ENCODE data around the gene IL1RAPL1. TPM values are rescaled to one million over a fixed set of nuclear protein-coding genes. Genes with fewer than 3 reads are reported as not detected.

Gene IL1RAPL1
- total RNA-seq, 4 donors from 2014 or later: 0.42 to 0.99 (median 0.46) TPM

DNA sequence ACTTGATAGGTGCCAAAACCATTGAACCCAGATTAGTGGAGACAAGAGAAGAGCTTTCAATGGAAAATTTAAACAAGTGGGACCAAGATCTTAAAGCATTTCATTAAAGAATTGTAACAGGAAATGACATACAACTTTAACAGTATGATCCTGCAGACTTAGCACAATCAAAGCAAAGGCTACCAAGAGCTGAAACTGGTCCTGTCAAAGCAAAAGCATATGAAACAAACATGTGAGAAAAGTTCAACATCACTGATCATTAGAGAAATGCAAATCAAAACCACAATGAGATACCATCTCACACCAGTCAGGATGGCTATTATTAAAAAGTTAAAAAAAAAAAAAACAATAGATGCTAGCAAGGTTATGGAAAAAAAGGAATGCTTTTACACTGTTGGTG is 425.6 kb downstream of the IL1RAPL1 start:
- Histone ChIP-seq H3K27ac (replicated peaks in 1 of 4) (no peak overlapping the region), H3K9me3 (no peaks in the 10 kb centered on the region), H3K4me3 (no peak overlapping the region), H3K4me1 (no peaks in the 10 kb centered on the region), H3K27me3 (no peaks in the 10 kb centered on the region), H3K36me3 (no peaks in the 10 kb centered on the region)
- intact Hi-C loops (cut with DNase I): no loop called here
- TF ChIP-seq POLR2A (IDR thresholded peaks at IDR 0.05; ENCODE audit: low read depth) (no peak), EP300 (IDR thresholded peaks at IDR 0.05) (no peak), POLR2AphosphoS5 (IDR thresholded peaks at IDR 0.05) (no peak)
- TF ChIP-seq, protein P1, sequence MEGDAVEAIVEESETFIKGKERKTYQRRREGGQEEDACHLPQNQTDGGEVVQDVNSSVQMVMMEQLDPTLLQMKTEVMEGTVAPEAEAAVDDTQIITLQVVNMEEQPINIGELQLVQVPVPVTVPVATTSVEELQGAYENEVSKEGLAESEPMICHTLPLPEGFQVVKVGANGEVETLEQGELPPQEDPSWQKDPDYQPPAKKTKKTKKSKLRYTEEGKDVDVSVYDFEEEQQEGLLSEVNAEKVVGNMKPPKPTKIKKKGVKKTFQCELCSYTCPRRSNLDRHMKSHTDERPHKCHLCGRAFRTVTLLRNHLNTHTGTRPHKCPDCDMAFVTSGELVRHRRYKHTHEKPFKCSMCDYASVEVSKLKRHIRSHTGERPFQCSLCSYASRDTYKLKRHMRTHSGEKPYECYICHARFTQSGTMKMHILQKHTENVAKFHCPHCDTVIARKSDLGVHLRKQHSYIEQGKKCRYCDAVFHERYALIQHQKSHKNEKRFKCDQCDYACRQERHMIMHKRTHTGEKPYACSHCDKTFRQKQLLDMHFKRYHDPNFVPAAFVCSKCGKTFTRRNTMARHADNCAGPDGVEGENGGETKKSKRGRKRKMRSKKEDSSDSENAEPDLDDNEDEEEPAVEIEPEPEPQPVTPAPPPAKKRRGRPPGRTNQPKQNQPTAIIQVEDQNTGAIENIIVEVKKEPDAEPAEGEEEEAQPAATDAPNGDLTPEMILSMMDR (IDR thresholded peaks at IDR 0.05): no peak
- no peak for DNase-seq (ENCODE audit: extremely low spot score)

DNA sequence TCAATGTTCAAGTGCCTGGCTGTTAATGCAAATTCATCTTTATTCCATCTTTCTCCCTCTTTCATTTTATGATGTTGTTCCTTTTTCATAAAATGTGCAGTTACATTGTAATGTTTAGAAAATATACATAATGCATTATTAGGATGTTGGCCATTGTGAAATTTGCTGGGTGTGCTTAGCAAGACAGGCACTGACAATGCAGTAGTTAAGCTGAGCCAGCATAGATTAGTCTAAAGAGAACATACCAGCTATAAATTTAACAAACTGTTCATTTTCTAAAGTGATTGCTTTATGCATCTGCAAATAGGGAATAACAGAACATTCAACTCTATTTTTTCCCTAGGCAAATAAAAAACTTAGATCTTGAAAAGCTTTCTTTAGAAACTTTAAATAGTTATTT is 436.0 kb downstream of the IL1RAPL1 start:
- TF ChIP-seq, protein P1 (IDR thresholded peaks at IDR 0.05): no peak
- TF ChIP-seq EP300 (IDR thresholded peaks at IDR 0.05) (no peak), POLR2A (IDR thresholded peaks at IDR 0.05; ENCODE audit: low read depth) (no peak), POLR2AphosphoS5 (IDR thresholded peaks at IDR 0.05) (no peak)
- Histone ChIP-seq H3K27ac (replicated peaks in 1 of 4) (no peak overlapping the region), H3K4me1 (no peaks in the 10 kb centered on the region), H3K9me3 (no peaks in the 10 kb centered on the region), H3K36me3 (no peaks in the 10 kb centered on the region), H3K27me3 (no peaks in the 10 kb centered on the region), H3K4me3 (no peak overlapping the region)
- intact Hi-C loops (cut with DNase I): no loop called here
- DNase-seq (ENCODE audit: extremely low spot score): no peak

DNA sequence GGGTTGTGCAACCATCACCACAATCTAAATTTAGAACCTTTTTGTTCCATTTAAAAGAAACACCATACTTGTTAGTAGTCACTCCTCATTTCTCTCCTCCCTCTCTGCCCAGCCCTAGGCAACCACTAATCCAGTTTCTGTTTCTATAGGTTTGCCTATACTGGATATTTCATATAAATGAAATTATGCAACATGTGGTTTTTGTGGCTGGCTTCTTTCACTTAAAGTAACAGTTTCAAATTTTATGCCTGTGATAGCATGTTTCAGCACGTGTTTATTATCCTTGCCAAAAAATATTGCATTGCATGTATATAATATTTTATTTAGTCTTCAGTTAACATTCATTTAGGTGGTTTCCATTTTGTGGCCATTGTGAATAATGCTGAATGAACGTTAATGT is 437.6 kb downstream of the IL1RAPL1 start:
- Histone ChIP-seq H3K36me3 (no peaks in the 10 kb centered on the region), H3K27ac (replicated peaks in 1 of 4) (no peak overlapping the region), H3K4me1 (no peaks in the 10 kb centered on the region), H3K27me3 (no peaks in the 10 kb centered on the region), H3K4me3 (no peak overlapping the region), H3K9me3 (no peaks in the 10 kb centered on the region)
- DNase-seq (ENCODE audit: extremely low spot score): no peak
- TF ChIP-seq, protein P1 (IDR thresholded peaks at IDR 0.05): no peak
- TF ChIP-seq POLR2A (IDR thresholded peaks at IDR 0.05; ENCODE audit: low read depth): no peak
- TF ChIP-seq POLR2AphosphoS5 (IDR thresholded peaks at IDR 0.05): no peak
- TF ChIP-seq EP300 (IDR thresholded peaks at IDR 0.05): no peak
- intact Hi-C loops (cut with DNase I): no loop called here
- 50% methylated on average over 2 of the region's 2 CpGs for WGBS

DNA sequence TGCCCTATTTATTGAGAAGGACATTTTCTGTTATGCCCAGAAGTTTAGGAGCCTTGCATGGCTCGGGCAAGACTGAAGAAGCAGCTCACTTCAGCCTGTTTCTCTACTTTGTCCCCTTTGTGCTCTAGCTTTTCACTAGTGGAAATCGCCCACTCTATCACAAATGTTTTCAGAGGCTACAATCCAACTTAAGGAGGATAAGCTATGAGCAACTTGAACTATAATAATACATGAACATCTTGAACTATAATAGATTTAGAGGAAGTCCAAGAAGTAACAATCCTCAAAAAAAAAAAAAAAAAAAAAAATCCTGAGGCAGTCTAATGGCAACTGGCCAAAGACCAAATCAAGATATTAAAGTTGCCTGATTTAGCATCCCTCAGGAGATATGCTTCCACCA is 452.3 kb downstream of the IL1RAPL1 start:
- H3K4me3 ChIP-seq: no peak overlapping the region
- TF ChIP-seq, protein P1 (IDR thresholded peaks at IDR 0.05): no peak
- TF ChIP-seq POLR2A (IDR thresholded peaks at IDR 0.05; ENCODE audit: low read depth): no peak
- no peak for TF ChIP-seq EP300 (IDR thresholded peaks at IDR 0.05)
- H3K4me1 ChIP-seq: no peaks in the 10 kb centered on the region
- no peaks in the 10 kb centered on the region for H3K9me3 ChIP-seq
- no peak overlapping the region for H3K27ac ChIP-seq (replicated peaks in 1 of 4)
- intact Hi-C loops (cut with DNase I): no loop called here
- no peak for DNase-seq (ENCODE audit: extremely low spot score)
- WGBS: 55% methylated on average over 2 of the region's 2 CpGs
- no peaks in the 10 kb centered on the region for H3K27me3 ChIP-seq
- no peaks in the 10 kb centered on the region for H3K36me3 ChIP-seq

DNA sequence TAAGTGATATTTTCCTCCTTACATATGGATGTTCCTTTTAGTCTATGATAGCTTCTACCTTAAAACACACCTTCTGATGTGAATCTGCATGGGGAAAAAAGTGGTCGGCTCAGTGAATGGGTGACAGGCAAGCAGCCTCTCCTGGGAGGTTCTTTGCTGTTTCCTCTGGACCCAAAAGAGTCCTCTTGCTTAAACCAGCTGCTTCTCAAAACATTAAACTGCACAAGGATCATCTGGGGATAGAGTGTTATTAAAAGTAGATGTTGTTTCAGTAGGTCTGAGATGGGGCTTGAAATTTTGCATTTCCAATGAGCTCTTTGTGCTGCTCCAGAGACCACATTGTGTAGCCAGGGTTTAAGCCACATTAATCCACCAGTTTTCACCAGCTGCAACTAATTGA is 452.9 kb downstream of the IL1RAPL1 start:
- DNase-seq (ENCODE audit: extremely low spot score): no peak
- no peaks in the 10 kb centered on the region for H3K27me3 ChIP-seq
- H3K4me3 ChIP-seq: no peak overlapping the region
- no peak overlapping the region for H3K27ac ChIP-seq (replicated peaks in 1 of 4)
- intact Hi-C loops (cut with DNase I): no loop called here
- TF ChIP-seq EP300 (IDR thresholded peaks at IDR 0.05) (no peak), POLR2AphosphoS5 (IDR thresholded peaks at IDR 0.05) (no peak), POLR2A (IDR thresholded peaks at IDR 0.05; ENCODE audit: low read depth) (no peak)
- TF ChIP-seq, protein P1 (IDR thresholded peaks at IDR 0.05): no peak
- no peaks in the 10 kb centered on the region for H3K36me3 ChIP-seq
- no peaks in the 10 kb centered on the region for H3K9me3 ChIP-seq
- 73% methylated on average over 1 of the region's 1 CpG for WGBS
- H3K4me1 ChIP-seq: no peaks in the 10 kb centered on the region

Data from esophagus muscularis mucosa (tissue), 4 donors.